ENCODE results near the gene TTC7B. TPM values are rescaled to one million over a fixed set of nuclear protein-coding genes. Genes with fewer than 3 reads are reported as not detected.

Gene TTC7B
- total and polyA plus RNA-seq, 2 donors (not counting 3 experiments of a cell fraction or from before 2014, with no cell fraction given), result 46.8 to 76.5 TPM

GRCh38 chr14:90511795-90512328 lies 304.4 kb downstream of the TTC7B start:
- H3K4me1 ChIP-seq (ENCODE audit: control insufficient read depth, extremely low read depth, insufficient read depth, low read length), result no peaks in the 10 kb centered on the region
- TF ChIP-seq GATA2 (IDR thresholded peaks at IDR 0.05; ENCODE audit: insufficient read depth, insufficient read length, low read depth, low read length) (no peak), POLR2A (IDR thresholded peaks at IDR 0.05; ENCODE audit: low read depth, low read length) (no peak), MAX (IDR thresholded peaks at IDR 0.05; ENCODE audit: insufficient read depth, insufficient read length) (no peak), MYC (IDR thresholded peaks at IDR 0.05; ENCODE audit: low read depth, low read length) (no peak), FOS (IDR thresholded peaks at IDR 0.05; ENCODE audit: borderline replicate concordance, insufficient read depth, low read length) (no peak), POLR2AphosphoS5 (IDR thresholded peaks at IDR 0.05; ENCODE audit: insufficient read depth, low read depth, low read length) (no peak), CTCF (IDR thresholded peaks at IDR 0.05; ENCODE audit: extremely low read depth in 1 of 2, insufficient read depth in 1 of 2, low read depth in 1 of 2, low read length in 2 of 2) (no peak), JUN (IDR thresholded peaks at IDR 0.05; ENCODE audit: borderline replicate concordance, insufficient read depth, insufficient read length, low read depth) (no peak), EZH2 (IDR thresholded peaks at IDR 0.05; ENCODE audit: borderline replicate concordance, low read depth, low read length, severe bottlenecking) (no peak)
- peaks cover 0 to 2% of the 10 kb centered on the region in 2 experiments for H3K27me3 ChIP-seq (ENCODE audit: control insufficient read depth in 2 of 2, insufficient read depth in 2 of 2, low read length in 2 of 2)
- no peak overlapping the region for H2AFZ ChIP-seq (ENCODE audit: low read depth, low read length)
- ChIA-PET CTCF (interaction anchor here (2.0 kb wide), 1 partner anchor 112 kb away, joined by 9 read pairs; no protein-coding TSS in a partner anchor), POLR2A (no interaction called here)
- no peak overlapping the region for H3K4me2 ChIP-seq (ENCODE audit: insufficient read depth, low read length)
- no peak overlapping the region for H3K27ac ChIP-seq (ENCODE audit: insufficient read depth, low read depth, low read length)
- no peak overlapping the region for H3K9ac ChIP-seq (replicated peaks; ENCODE audit: extremely low read depth, insufficient read depth, low read length)
- H3K9me1 ChIP-seq (replicated peaks; ENCODE audit: control insufficient read depth, extremely low read depth, insufficient read depth, low read length), result no peaks in the 10 kb centered on the region
- H3K79me2 ChIP-seq (ENCODE audit: control insufficient read depth, insufficient read depth, low read length), result no peaks in the 10 kb centered on the region
- FAIRE-seq (no peak), DNase-seq (ENCODE audit: low read depth, low spot score) (no peak)
- BruUV-seq (replicated peaks), result no TSS peak
- H3K9me3 ChIP-seq (replicated peaks; ENCODE audit: control insufficient read depth, insufficient read depth, low read length), result no peaks in the 10 kb centered on the region
- H3K4me3 ChIP-seq (replicated peaks in 1 of 3; ENCODE audit: insufficient read depth in 1 of 3, low read depth in 1 of 3, low read length in 3 of 3), result no peak overlapping the region
- intact Hi-C loops (cut with micrococcal nuclease) (no loop called here), dilution Hi-C loops (cut with MboI; ENCODE audit: extremely low pct_ligation_motif_present, low sequenced_read_pairs) (no loop called here)
- H4K20me1 ChIP-seq (replicated peaks; ENCODE audit: control insufficient read depth, extremely low read depth, insufficient read depth, low read length), result no peaks in the 10 kb centered on the region
- H3K36me3 ChIP-seq (ENCODE audit: control insufficient read depth in 2 of 2, extremely low read depth in 1 of 2, insufficient read depth in 2 of 2, low read length in 2 of 2), result no peaks in the 10 kb centered on the region

Data from endothelial cell of umbilical vein (primary cell).